Measurements from ENCODE around the gene KLF3. TPM values are rescaled to one million over a fixed set of nuclear protein-coding genes. Genes with fewer than 3 reads are reported as not detected.
A peak's percentile ranks its signal among the peaks of the same experiment; 100 is the strongest.
"Not testable (repeated sequence)": the region's sequence is repeated elsewhere in the genome, so short reads cannot be mapped to it uniquely, and the experiment has no call there.

The KLF3 gene
- 55.0 TPM for polyA plus RNA-seq (2013, experiment 1 of 2)
- 50.2 TPM for polyA plus RNA-seq (2013, experiment 2 of 2)

DNA sequence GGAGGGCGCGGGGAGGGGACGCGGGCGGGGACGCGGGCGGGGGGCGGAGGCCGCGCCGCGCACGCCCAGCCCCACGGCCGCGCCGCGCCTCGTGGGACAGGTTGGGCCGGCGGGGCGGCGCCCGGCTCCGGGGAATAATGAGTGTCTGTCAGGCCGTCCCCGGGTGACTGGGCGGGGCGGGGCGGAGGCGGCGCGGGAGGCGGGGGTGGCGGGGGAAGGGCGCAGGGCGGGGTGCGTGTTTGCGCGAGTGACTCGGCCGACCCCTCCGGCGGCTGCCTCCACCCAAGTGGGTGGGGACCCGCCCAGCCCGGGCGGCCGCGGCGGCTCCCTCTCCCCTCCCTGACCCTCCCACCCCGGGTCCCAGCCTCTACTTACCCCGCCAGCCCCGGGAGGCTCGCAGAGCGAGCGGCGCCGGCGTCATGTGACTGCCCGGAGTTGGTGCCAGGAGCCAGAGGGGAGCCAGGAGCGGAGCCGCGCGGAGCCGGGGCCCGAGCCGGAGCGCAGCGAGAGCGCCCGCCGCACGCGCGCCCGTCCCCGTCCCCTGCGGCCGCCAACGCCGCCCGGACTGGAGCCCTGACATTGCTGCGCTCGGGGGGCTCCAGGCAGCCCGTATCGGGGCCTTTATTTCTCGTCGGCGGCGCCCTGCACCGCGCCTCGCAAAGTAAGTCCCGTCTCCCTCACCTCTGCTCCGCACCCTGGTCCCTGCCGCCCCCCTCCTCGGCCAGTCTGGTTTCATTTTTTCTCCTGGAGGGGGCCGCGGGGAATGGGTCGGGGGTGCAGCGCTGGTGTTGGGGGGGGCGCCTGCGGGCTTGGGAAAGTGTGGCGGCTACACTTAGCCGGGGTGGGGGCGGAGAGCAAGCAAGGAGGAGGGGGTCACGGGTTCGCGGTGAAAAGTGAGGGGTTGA lies at the start of gene KLF3:
Gene KLF3, plus strand, starts transcription at position 399 of the 905 bp plus-strand sequence. CDS start 16,427 bp downstream, outside the sequence.
- Histone ChIP-seq H3K27ac (ENCODE audit: low read depth, low read length, severe bottlenecking) (peak within 1 kb of the TSS; percentile 95), H3K36me3 (ENCODE audit: control insufficient read depth, insufficient read depth, low read length) (peaks cover 8% of the 10 kb centered on the region), H3K4me1 (ENCODE audit: control insufficient read depth, insufficient read depth, low read length, poor library complexity, severe bottlenecking) (peaks cover 9% of the 10 kb centered on the region), H3K4me3 (ENCODE audit: extremely low read depth, insufficient read depth, low read length, poor library complexity, severe bottlenecking) (peak within 1 kb of the TSS; percentile 89), H3K9me3 (ENCODE audit: control insufficient read depth, low read length) (peaks cover 5% of the 10 kb centered on the region)
- 0% methylated on average over 43 to 78 of the region's 110 CpGs for WGBS, 2 experiments (ENCODE audit: insufficient coverage in 2 of 2)

DNA sequence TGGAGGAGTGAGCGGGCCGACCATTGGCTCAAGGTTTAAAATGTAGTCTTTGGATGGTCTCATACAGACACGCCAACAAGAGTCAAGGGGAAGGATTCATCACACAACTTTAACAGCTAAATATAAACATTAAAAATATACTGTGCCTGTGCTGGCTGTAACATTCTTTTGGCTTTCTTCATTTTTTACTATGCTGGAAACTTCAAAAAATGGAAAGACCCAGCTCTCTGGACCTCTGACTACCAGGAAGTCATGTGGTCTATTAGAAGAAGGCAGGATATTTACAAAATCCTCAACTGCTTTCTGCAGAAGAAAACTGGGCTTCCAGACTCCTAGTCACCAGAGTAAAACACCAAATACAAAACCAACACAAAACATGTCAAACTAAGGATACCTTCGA lies 49.8 kb upstream of the KLF3 start:
- WGBS, 2 experiments (ENCODE audit: insufficient coverage in 2 of 2) = 100% methylated on average over 1 to 3 of the region's 4 CpGs
- H3K9me3 ChIP-seq (ENCODE audit: control insufficient read depth, low read length) = no peaks in the 10 kb centered on the region
- H3K27ac ChIP-seq (ENCODE audit: low read depth, low read length, severe bottlenecking) = no peak overlapping the region
- H3K4me1 ChIP-seq (ENCODE audit: control insufficient read depth, insufficient read depth, low read length, poor library complexity, severe bottlenecking) = no peaks in the 10 kb centered on the region
- no peaks in the 10 kb centered on the region for H3K36me3 ChIP-seq (ENCODE audit: control insufficient read depth, insufficient read depth, low read length)
- H3K4me3 ChIP-seq (ENCODE audit: extremely low read depth, insufficient read depth, low read length, poor library complexity, severe bottlenecking) = no peak overlapping the region

GRCh38 chr4:38615847-38616246 lies 48.2 kb upstream of the KLF3 start:
- Histone ChIP-seq H3K27ac (ENCODE audit: low read depth, low read length, severe bottlenecking) (no peak overlapping the region), H3K4me3 (ENCODE audit: extremely low read depth, insufficient read depth, low read length, poor library complexity, severe bottlenecking) (no peak overlapping the region), H3K9me3 (ENCODE audit: control insufficient read depth, low read length) (no peaks in the 10 kb centered on the region), H3K4me1 (ENCODE audit: control insufficient read depth, insufficient read depth, low read length, poor library complexity, severe bottlenecking) (no peaks in the 10 kb centered on the region), H3K36me3 (ENCODE audit: control insufficient read depth, insufficient read depth, low read length) (no peaks in the 10 kb centered on the region)
- 95 to 100% methylated on average over 1 to 5 of the region's 5 CpGs for WGBS, 2 experiments (ENCODE audit: insufficient coverage in 2 of 2)

- Histone ChIP-seq H3K4me1 (ENCODE audit: control insufficient read depth, insufficient read depth, low read length, poor library complexity, severe bottlenecking) (no peaks in the 10 kb centered on the region), H3K4me3 (ENCODE audit: extremely low read depth, insufficient read depth, low read length, poor library complexity, severe bottlenecking) (no peak overlapping the region), H3K9me3 (ENCODE audit: control insufficient read depth, low read length) (no peaks in the 10 kb centered on the region), H3K36me3 (ENCODE audit: control insufficient read depth, insufficient read depth, low read length) (no peaks in the 10 kb centered on the region), H3K27ac (ENCODE audit: low read depth, low read length, severe bottlenecking) (no peak overlapping the region)
- WGBS, 2 experiments (ENCODE audit: insufficient coverage in 2 of 2) = 91 to 93% methylated on average over 3 of the region's 3 CpGs
These were observed 45.5 kb upstream of the KLF3 start for GRCh38 chr4:38618505-38618904.

DNA sequence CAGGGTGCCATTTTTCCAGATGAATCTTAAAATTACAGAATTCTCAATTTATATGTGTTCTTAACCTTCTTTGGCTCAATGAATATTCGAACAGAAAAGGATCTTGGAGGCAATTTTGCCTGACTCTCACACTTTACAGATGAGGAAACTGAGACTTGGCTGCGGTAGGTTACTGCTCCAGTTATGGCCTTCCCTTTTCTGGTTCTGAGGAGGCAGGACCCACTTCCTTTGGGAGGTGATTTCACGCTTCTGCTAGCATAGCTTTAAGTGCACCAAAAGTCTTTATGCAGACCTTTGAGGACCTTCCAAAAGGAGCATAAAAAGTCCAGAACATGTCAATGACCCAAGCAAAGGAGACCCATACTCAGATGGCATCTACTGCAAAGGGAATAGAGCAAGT lies 44.7 kb upstream of the KLF3 start:
- Histone ChIP-seq H3K4me3 (ENCODE audit: extremely low read depth, insufficient read depth, low read length, poor library complexity, severe bottlenecking) (no peak overlapping the region), H3K36me3 (ENCODE audit: control insufficient read depth, insufficient read depth, low read length) (no peaks in the 10 kb centered on the region), H3K9me3 (ENCODE audit: control insufficient read depth, low read length) (no peaks in the 10 kb centered on the region), H3K27ac (ENCODE audit: low read depth, low read length, severe bottlenecking) (no peak overlapping the region), H3K4me1 (ENCODE audit: control insufficient read depth, insufficient read depth, low read length, poor library complexity, severe bottlenecking) (no peaks in the 10 kb centered on the region)
- WGBS, 2 experiments (ENCODE audit: insufficient coverage in 2 of 2) = 87 to 93% methylated on average over 3 of the region's 3 CpGs

- no peaks in the 10 kb centered on the region for H3K9me3 ChIP-seq (ENCODE audit: control insufficient read depth, low read length)
- no peaks in the 10 kb centered on the region for H3K36me3 ChIP-seq (ENCODE audit: control insufficient read depth, insufficient read depth, low read length)
- no peak overlapping the region for H3K4me3 ChIP-seq (ENCODE audit: extremely low read depth, insufficient read depth, low read length, poor library complexity, severe bottlenecking)
- no peak overlapping the region for H3K27ac ChIP-seq (ENCODE audit: low read depth, low read length, severe bottlenecking)
- no peaks in the 10 kb centered on the region for H3K4me1 ChIP-seq (ENCODE audit: control insufficient read depth, insufficient read depth, low read length, poor library complexity, severe bottlenecking)
- WGBS, 2 experiments (ENCODE audit: insufficient coverage in 2 of 2) = 80% methylated on average over 1 of the region's 1 CpG; no CpG with 5 or more reads in 1 of the 2 experiments
These were observed 43.9 kb upstream of the KLF3 start for GRCh38 chr4:38620065-38620464.

DNA sequence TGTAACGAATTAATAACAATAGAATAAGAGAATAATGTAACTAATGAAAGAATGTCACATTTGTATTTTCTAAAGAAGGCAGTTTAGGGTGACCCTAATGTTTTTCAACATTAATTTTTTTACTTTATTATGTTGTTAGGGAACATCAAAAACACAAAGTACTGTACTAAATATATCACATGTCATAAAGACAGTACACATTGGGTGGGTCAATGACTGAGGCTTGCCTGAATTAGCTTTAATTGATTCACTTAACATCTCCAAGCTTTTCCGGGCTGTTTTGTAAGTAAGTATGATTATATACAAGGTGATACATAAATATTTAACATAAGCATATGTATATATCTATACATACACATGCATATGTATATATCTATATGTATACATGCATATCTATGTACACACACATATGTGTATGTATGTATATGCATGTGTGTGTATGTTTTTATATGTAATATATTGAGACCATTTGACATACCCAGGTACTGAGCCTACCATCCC lies 43.4 kb upstream of the KLF3 start:
- Histone ChIP-seq H3K4me1 (ENCODE audit: control insufficient read depth, insufficient read depth, low read length, poor library complexity, severe bottlenecking) (no peaks in the 10 kb centered on the region), H3K27ac (ENCODE audit: low read depth, low read length, severe bottlenecking) (no peak overlapping the region), H3K4me3 (ENCODE audit: extremely low read depth, insufficient read depth, low read length, poor library complexity, severe bottlenecking) (no peak overlapping the region), H3K9me3 (ENCODE audit: control insufficient read depth, low read length) (no peaks in the 10 kb centered on the region), H3K36me3 (ENCODE audit: control insufficient read depth, insufficient read depth, low read length) (no peaks in the 10 kb centered on the region)
- WGBS, 2 experiments (ENCODE audit: insufficient coverage in 2 of 2) = no CpG with 5 or more reads among the region's 2 CpGs

GRCh38 chr4:38621028-38621684 lies 42.8 kb upstream of the KLF3 start:
- Histone ChIP-seq H3K27ac (ENCODE audit: low read depth, low read length, severe bottlenecking) (no peak overlapping the region), H3K9me3 (ENCODE audit: control insufficient read depth, low read length) (no peaks in the 10 kb centered on the region), H3K4me3 (ENCODE audit: extremely low read depth, insufficient read depth, low read length, poor library complexity, severe bottlenecking) (no peak overlapping the region), H3K36me3 (ENCODE audit: control insufficient read depth, insufficient read depth, low read length) (no peaks in the 10 kb centered on the region), H3K4me1 (ENCODE audit: control insufficient read depth, insufficient read depth, low read length, poor library complexity, severe bottlenecking) (no peaks in the 10 kb centered on the region)
- WGBS, 2 experiments (ENCODE audit: insufficient coverage in 2 of 2) = 90 to 95% methylated on average over 4 to 9 of the region's 9 CpGs

- Histone ChIP-seq H3K4me1 (ENCODE audit: control insufficient read depth, insufficient read depth, low read length, poor library complexity, severe bottlenecking) (no peaks in the 10 kb centered on the region), H3K36me3 (ENCODE audit: control insufficient read depth, insufficient read depth, low read length) (no peaks in the 10 kb centered on the region), H3K4me3 (ENCODE audit: extremely low read depth, insufficient read depth, low read length, poor library complexity, severe bottlenecking) (no peak overlapping the region), H3K27ac (ENCODE audit: low read depth, low read length, severe bottlenecking) (no peak overlapping the region), H3K9me3 (ENCODE audit: control insufficient read depth, low read length) (no peaks in the 10 kb centered on the region)
- WGBS, 2 experiments (ENCODE audit: insufficient coverage in 2 of 2) = 97 to 100% methylated on average over 3 to 4 of the region's 6 CpGs
These were observed 42.2 kb upstream of the KLF3 start for GRCh38 chr4:38621831-38622230.

GRCh38 chr4:38622340-38622739 lies 41.7 kb upstream of the KLF3 start:
- H3K4me1 ChIP-seq (ENCODE audit: control insufficient read depth, insufficient read depth, low read length, poor library complexity, severe bottlenecking); H3K9me3 ChIP-seq (ENCODE audit: control insufficient read depth, low read length); H3K27ac ChIP-seq (ENCODE audit: low read depth, low read length, severe bottlenecking); H3K4me3 ChIP-seq (ENCODE audit: extremely low read depth, insufficient read depth, low read length, poor library complexity, severe bottlenecking); H3K36me3 ChIP-seq (ENCODE audit: control insufficient read depth, insufficient read depth, low read length): not testable (repeated sequence)
- 71 to 100% methylated on average over 1 of the region's 2 CpGs for WGBS, 2 experiments (ENCODE audit: insufficient coverage in 2 of 2)

All from mesodermal cell (in vitro differentiated cells).